GM12891 (cell line): ENCODE data around the gene MED12L.

Experiments
- POLR2A ChIP-seq: IDR thresholded peaks from 2 replicates; pipeline ENCODE4 v1.6.1; 2011; ENCODE audit warnings: low read depth, low read length, control low read depth
- POLR2AphosphoS5 ChIP-seq: IDR thresholded peaks from 2 replicates; pipeline ENCODE4 v1.6.1; 2011; ENCODE audit warnings: low read depth, low read length, control low read depth
- POU2F2 ChIP-seq: IDR thresholded peaks from 2 replicates; pipeline ENCODE4 v1.6.1; 2011; ENCODE audit warnings: low read depth, mild to moderate bottlenecking, control low read depth, low read length, moderate library complexity

DNA sequence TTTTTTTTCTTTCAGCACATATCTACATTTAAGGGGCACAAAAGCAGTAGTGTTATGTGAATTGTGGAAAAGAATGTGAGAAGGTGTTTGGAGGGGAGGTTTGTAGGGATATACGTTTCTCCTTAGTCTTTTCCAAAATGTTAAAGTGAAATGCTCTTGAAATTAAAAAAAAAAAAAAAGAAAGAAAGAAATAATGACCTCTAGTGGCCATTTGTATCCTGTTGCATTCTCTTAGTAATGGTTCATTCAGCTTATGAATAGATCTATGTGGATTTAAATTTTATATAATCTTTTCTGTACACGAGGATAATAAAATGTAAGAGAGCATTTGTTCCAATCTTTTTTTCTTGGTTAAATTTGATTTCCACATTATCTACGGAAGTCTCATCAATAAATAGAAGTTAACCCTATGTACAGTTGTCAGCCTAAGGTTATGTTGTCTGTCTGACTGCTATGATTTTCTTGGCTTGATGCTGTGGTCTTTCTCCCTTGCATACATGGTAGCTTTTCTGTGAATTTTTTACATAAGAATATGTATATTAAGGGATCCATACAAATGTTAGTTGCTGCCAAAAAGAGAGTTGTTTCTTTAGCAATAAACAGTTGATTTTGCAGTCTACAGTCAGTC, 242.2 kb downstream of the MED12L start:
- no peak for TF ChIP-seq POLR2AphosphoS5
- no peak for TF ChIP-seq POLR2A
- TF ChIP-seq POU2F2: no peak
